Neural cell (in vitro differentiated cells): ENCODE measurements around the gene JMJD1C. TPM values are rescaled to one million over a fixed set of nuclear protein-coding genes. Genes with fewer than 3 reads are reported as not detected.

Experiments used
- H2AFZ ChIP-seq: fragments of 200-600, 300-800 bp; sonication (generic), shearing (Covaris generic); 2 replicates; pipeline ENCODE4 v1.6.0; 2014; ENCODE audit warnings: low read depth, mild to moderate bottlenecking, antibody characterized with exemption, low read length, moderate library complexity
- H3F3A ChIP-seq: fragments of 200-600 bp; shearing (Covaris generic); 2 replicates; pipeline ENCODE4 v1.6.1; 2016; ENCODE audit warnings: mild to moderate bottlenecking, moderate library complexity, mixed read lengths, antibody characterized with exemption, low read length; ENCODE audit not compliant: insufficient read depth, poor library complexity, severe bottlenecking
- H3K27ac ChIP-seq: fragments of 200-600, 300-800 bp; sonication (generic), shearing (Covaris generic); 2 replicates; pipeline ENCODE4 v1.5.1; 2014; ENCODE audit warnings: mild to moderate bottlenecking, low read length, moderate library complexity
- H3K27me3 ChIP-seq: fragments of 300-800, 200-600 bp; sonication (generic), shearing (Covaris generic); 2 replicates; pipeline ENCODE4 v1.6.0; 2014; ENCODE audit warnings: mild to moderate bottlenecking, low read depth, low read length, moderate library complexity; ENCODE audit not compliant: insufficient read depth
- H3K36me3 ChIP-seq: fragments of 300-800, 200-600 bp; sonication (generic), shearing (Covaris generic); 2 replicates; pipeline ENCODE4 v1.5.1; 2014; ENCODE audit warnings: mild to moderate bottlenecking, antibody characterized with exemption, low read length, moderate library complexity; ENCODE audit not compliant: insufficient read depth
- H3K4me2 ChIP-seq: fragments of 300-800, 200-600 bp; sonication (generic), shearing (Covaris generic); 2 replicates; pipeline ENCODE4 v1.6.0; 2014; ENCODE audit warnings: mild to moderate bottlenecking, low read length
- H3K4me3 ChIP-seq: fragments of 300-800, 200-600 bp; sonication (generic), shearing (Covaris generic); 2 replicates; pipeline ENCODE4 v1.5.1; 2014; ENCODE audit warnings: mild to moderate bottlenecking, low read length, moderate library complexity
- H3K79me2 ChIP-seq: fragments of 200-600 bp; shearing (Covaris generic); replicated peaks from 2 replicates; pipeline ENCODE4 v1.6.0; 2014; ENCODE audit warnings: mild to moderate bottlenecking, low read length, moderate library complexity; ENCODE audit not compliant: insufficient read depth
- H3K9ac ChIP-seq: fragments of 300-800, 200-600 bp; sonication (generic), shearing (Covaris generic); 2 replicates; pipeline ENCODE4 v1.6.1; 2016; ENCODE audit warnings: mild to moderate bottlenecking, low read length, mixed read lengths
- H3K9me2 ChIP-seq: fragments of 200-600 bp; shearing (Covaris generic); 2 replicates; pipeline ENCODE4 v1.6.1; 2016; ENCODE audit warnings: mild to moderate bottlenecking, low read length, mixed read lengths; ENCODE audit not compliant: insufficient read depth
- H3K9me3 ChIP-seq: fragments of 200-600, 300-800 bp; sonication (generic), shearing (Covaris generic); 2 replicates; pipeline ENCODE4 v1.6.1; 2016; ENCODE audit warnings: mild to moderate bottlenecking, mixed run types, low read length, moderate library complexity, mixed read lengths
- H4K20me1 ChIP-seq: fragments of 200-600 bp; shearing (Covaris generic); 2 replicates; pipeline ENCODE4 v1.6.1; 2016; ENCODE audit warnings: mild to moderate bottlenecking, mixed run types; ENCODE audit not compliant: insufficient read depth
- EP300 ChIP-seq: fragments of 450-650 bp; conservative IDR thresholded peaks from 2 replicates; pipeline ENCODE4 v1.6.1; 2014; ENCODE audit warnings: antibody characterized with exemption, mild to moderate bottlenecking, moderate library complexity; ENCODE audit not compliant: poor library complexity, severe bottlenecking
- EZH2 ChIP-seq: fragments of 200-600, 300-800 bp; shearing (Covaris generic), sonication (generic); IDR thresholded peaks from 2 replicates; pipeline ENCODE4 v1.6.1; 2014; ENCODE audit warnings: antibody characterized with exemption, low read length, borderline replicate concordance, mild to moderate bottlenecking; ENCODE audit not compliant: insufficient read depth, poor library complexity, severe bottlenecking
- MXI1 ChIP-seq: fragments of 450-650 bp; conservative IDR thresholded peaks from 2 replicates; pipeline ENCODE4 v1.6.1; 2014; ENCODE audit warnings: antibody characterized with exemption, mild to moderate bottlenecking; ENCODE audit not compliant: poor library complexity, severe bottlenecking
- POLR2AphosphoS5 ChIP-seq: IDR thresholded peaks from 2 replicates; pipeline ENCODE4 v1.6.1; 2012
- RAD21 ChIP-seq: fragments of 450-650 bp; conservative IDR thresholded peaks from 2 replicates; pipeline ENCODE4 v1.6.1; 2014; ENCODE audit warnings: antibody characterized with exemption, mild to moderate bottlenecking, moderate library complexity
- SMC3 ChIP-seq: fragments of 450-650 bp; conservative IDR thresholded peaks from 2 replicates; pipeline ENCODE4 v1.6.1; 2014; ENCODE audit warnings: antibody characterized with exemption, mild to moderate bottlenecking, moderate library complexity; ENCODE audit not compliant: poor library complexity
- TAF1 ChIP-seq: IDR thresholded peaks from 2 replicates; pipeline ENCODE4 v1.6.1; 2012; ENCODE audit warnings: low read depth
- polyA plus RNA-seq: library from polyadenylated mRNA; depleted of rRNA; stranded (reverse); fragments of >200 nt; gene quantifications from 2 replicates; pipeline ENCODE4 v1.2.3, GENCODE V29; 2014
- TF ChIP-seq, protein P1 (sequence below): fragments of 450-650 bp; IDR thresholded peaks from 2 replicates; pipeline ENCODE4 v1.5.1; 2014; ENCODE audit warnings: antibody characterized with exemption, mild to moderate bottlenecking, moderate library complexity; ENCODE audit not compliant: poor library complexity, severe bottlenecking
- TF ChIP-seq, protein P2 (sequence below): IDR thresholded peaks from 2 replicates; pipeline ENCODE4 v1.6.1; 2012; ENCODE audit warnings: borderline replicate concordance

JMJD1C gene
- polyA plus RNA-seq, 1 donor from 2014 or later, result 108 TPM

DNA sequence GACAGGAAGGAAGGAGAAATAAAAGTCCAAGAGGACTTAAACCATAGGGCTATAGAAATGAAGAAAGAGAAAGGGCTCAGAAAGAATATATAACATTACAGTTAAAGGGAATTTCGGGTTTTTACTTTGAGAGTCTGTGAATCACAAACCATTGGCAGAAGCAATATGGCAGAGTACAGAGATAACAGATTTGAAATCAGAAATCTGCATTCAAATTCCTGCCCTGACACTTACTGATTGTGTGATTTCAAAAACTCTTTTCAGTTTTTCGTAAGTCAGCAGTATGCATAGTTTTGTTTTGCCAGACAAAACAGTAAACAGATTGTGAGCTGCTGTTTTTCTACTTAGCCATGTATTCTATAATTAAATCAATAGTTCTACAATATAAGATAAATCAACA lies 8.2 kb downstream of the JMJD1C start:
- H3K4me2 ChIP-seq, result no peak overlapping the region

GRCh38 chr10:63456437-63457210 lies 9.2 kb downstream of the JMJD1C start:
- Histone ChIP-seq H3K4me2 (no peak overlapping the region), H2AFZ (no peak overlapping the region), H3K79me2 (peaks cover 64% of the 10 kb centered on the region), H3F3A (no peaks in the 10 kb centered on the region), H3K4me3 (no peak overlapping the region), H3K9me2 (no peaks in the 10 kb centered on the region), H3K9me3 (peaks cover 6% of the 10 kb centered on the region), H3K27ac (no peak overlapping the region), H3K36me3 (no peaks in the 10 kb centered on the region), H4K20me1 (peaks cover 2% of the 10 kb centered on the region), H3K9ac (no peak overlapping the region), H3K27me3 (no peaks in the 10 kb centered on the region)
- TF ChIP-seq EZH2 (no peak), EP300 (no peak), RAD21 (no peak), SMC3 (no peak), MXI1 (no peak), TAF1 (no peak), POLR2AphosphoS5 (no peak)
- TF ChIP-seq, protein P1, sequence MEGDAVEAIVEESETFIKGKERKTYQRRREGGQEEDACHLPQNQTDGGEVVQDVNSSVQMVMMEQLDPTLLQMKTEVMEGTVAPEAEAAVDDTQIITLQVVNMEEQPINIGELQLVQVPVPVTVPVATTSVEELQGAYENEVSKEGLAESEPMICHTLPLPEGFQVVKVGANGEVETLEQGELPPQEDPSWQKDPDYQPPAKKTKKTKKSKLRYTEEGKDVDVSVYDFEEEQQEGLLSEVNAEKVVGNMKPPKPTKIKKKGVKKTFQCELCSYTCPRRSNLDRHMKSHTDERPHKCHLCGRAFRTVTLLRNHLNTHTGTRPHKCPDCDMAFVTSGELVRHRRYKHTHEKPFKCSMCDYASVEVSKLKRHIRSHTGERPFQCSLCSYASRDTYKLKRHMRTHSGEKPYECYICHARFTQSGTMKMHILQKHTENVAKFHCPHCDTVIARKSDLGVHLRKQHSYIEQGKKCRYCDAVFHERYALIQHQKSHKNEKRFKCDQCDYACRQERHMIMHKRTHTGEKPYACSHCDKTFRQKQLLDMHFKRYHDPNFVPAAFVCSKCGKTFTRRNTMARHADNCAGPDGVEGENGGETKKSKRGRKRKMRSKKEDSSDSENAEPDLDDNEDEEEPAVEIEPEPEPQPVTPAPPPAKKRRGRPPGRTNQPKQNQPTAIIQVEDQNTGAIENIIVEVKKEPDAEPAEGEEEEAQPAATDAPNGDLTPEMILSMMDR, result no peak
- TF ChIP-seq, protein P2, sequence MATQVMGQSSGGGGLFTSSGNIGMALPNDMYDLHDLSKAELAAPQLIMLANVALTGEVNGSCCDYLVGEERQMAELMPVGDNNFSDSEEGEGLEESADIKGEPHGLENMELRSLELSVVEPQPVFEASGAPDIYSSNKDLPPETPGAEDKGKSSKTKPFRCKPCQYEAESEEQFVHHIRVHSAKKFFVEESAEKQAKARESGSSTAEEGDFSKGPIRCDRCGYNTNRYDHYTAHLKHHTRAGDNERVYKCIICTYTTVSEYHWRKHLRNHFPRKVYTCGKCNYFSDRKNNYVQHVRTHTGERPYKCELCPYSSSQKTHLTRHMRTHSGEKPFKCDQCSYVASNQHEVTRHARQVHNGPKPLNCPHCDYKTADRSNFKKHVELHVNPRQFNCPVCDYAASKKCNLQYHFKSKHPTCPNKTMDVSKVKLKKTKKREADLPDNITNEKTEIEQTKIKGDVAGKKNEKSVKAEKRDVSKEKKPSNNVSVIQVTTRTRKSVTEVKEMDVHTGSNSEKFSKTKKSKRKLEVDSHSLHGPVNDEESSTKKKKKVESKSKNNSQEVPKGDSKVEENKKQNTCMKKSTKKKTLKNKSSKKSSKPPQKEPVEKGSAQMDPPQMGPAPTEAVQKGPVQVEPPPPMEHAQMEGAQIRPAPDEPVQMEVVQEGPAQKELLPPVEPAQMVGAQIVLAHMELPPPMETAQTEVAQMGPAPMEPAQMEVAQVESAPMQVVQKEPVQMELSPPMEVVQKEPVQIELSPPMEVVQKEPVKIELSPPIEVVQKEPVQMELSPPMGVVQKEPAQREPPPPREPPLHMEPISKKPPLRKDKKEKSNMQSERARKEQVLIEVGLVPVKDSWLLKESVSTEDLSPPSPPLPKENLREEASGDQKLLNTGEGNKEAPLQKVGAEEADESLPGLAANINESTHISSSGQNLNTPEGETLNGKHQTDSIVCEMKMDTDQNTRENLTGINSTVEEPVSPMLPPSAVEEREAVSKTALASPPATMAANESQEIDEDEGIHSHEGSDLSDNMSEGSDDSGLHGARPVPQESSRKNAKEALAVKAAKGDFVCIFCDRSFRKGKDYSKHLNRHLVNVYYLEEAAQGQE, result no peak

More for the DNA sequence above, 8.2 kb downstream of the JMJD1C start:
- no peaks in the 10 kb centered on the region for H3K27me3 ChIP-seq
- H3K79me2 ChIP-seq, result peaks cover 68% of the 10 kb centered on the region
- H3K9me3 ChIP-seq, result peaks cover under 1% of the 10 kb centered on the region
- no peaks in the 10 kb centered on the region for H3K9me2 ChIP-seq
- H3K4me3 ChIP-seq, result no peak overlapping the region
- no peak overlapping the region for H3K9ac ChIP-seq
- no peak overlapping the region for H3K27ac ChIP-seq
- no peaks in the 10 kb centered on the region for H3K36me3 ChIP-seq
- no peaks in the 10 kb centered on the region for H3F3A ChIP-seq
- H2AFZ ChIP-seq, result no peak overlapping the region
- TF ChIP-seq MXI1 (no peak), TAF1 (no peak), EP300 (no peak), POLR2AphosphoS5 (no peak)
- peaks cover 2% of the 10 kb centered on the region for H4K20me1 ChIP-seq
